ENCODE measurements around the gene MRPS6.

MRPS6 gene

DNA sequence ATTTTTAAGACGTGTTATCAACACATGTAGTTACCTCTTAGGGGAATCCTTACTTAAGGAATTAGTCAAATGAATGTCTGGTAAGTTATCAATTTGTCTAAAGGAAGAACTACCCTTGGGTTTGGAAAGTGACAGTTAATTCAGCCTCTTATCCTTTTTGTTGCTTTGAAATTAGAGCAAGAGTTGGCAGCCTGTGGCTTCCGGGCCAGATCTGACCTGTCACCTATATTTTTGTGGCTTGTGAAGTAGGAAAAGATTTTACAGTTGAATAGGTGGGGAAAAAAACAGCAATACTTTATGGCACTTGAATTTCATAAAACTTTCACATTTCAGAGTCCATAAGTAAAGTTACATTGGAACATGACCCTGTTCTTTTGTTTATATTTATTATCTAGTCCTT is 5.5 kb downstream of the MRPS6 start:
- no peak for TF ChIP-seq CTCF (IDR thresholded peaks at IDR 0.05)

DNA sequence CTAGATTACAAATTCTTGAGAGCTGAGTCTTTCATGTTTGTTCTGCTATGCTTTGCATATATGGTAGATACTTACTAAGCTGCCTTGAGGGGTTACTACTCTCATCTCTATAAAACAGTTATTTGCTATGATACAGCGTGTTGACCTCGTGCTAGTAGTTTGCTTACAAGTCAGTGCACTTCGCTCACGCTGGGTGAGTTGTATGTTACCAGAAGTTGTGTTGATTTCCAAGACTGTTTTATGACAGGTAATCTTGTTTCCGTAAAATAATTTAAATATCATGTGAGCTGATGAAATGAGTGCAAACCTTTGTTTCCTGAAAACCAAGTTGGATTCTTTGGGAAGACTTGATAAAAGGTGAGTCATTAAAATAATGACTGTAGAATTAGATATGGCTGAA is 7.3 kb downstream of the MRPS6 start:
- no peak for TF ChIP-seq CTCF (IDR thresholded peaks at IDR 0.05)

- TF ChIP-seq CTCF (IDR thresholded peaks at IDR 0.05) = no peak
Observed at GRCh38 chr21:34082769-34083168, 9.4 kb downstream of the MRPS6 start.

GRCh38 chr21:34083357-34083756 is 10.0 kb downstream of the MRPS6 start:
- no peak for TF ChIP-seq CTCF (IDR thresholded peaks at IDR 0.05)

GRCh38 chr21:34085129-34085528 is 11.8 kb downstream of the MRPS6 start:
- TF ChIP-seq CTCF (IDR thresholded peaks at IDR 0.05) = no peak

GRCh38 chr21:34086887-34087306 is 13.5 kb downstream of the MRPS6 start:
- no peak for TF ChIP-seq CTCF (IDR thresholded peaks at IDR 0.05)

DNA sequence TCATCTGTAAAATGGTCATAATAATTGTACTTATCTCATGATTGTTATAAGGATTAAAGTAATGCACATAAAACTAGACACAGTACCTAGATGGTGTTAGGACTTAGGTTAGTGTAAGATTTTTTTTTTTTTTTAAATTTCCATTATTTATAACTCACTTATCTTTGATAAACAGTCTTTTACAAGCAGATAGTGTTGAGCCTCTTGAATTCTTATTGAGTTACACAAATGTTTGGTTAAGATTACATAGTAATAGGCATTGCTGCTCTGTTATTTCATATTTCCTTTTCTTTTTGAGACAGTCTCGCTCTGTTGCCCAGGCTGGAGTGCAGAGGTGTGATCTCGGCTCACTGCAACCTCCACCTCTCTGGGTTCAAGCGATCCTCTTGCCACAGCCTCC is 15.4 kb downstream of the MRPS6 start:
- no peak for TF ChIP-seq CTCF (IDR thresholded peaks at IDR 0.05)

DNA sequence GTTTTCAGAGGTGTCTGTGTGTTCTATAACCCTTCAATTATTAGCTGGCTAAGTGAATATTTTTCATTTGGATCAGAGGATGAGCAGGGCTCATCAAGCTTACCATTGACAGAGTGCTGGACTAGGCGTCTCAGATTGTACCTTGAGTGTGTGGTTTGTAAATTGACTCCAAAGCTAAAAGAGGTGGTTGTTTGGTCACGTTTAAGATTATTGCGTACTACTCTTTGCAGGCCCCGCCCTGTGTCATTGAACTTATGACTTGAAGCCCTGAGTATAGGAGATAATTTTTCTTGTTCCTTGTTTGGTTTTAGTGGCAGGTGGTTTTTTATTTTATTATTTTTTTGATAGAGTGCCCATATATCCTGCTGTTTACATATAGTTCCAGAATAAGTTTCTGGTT is 17.7 kb downstream of the MRPS6 start:
- TF ChIP-seq CTCF (IDR thresholded peaks at IDR 0.05) = no peak
